GM18498 (cell line): ENCODE measurements around the gene PLA1A.
A peak's percentile ranks its signal among the peaks of the same experiment; 100 is the strongest.
"Not testable (repeated sequence)": the region's sequence is repeated elsewhere in the genome, so short reads cannot be mapped to it uniquely, and the experiment has no call there.

Source experiments
- ATAC-seq: cut with Tn5 transposase; IDR thresholded peaks from one replicate; pipeline ENCODE4 v1.9.1; 2021; ENCODE audit warnings: mild to moderate bottlenecking, moderate library complexity; ENCODE audit not compliant: unreplicated experiment

The PLA1A gene

DNA sequence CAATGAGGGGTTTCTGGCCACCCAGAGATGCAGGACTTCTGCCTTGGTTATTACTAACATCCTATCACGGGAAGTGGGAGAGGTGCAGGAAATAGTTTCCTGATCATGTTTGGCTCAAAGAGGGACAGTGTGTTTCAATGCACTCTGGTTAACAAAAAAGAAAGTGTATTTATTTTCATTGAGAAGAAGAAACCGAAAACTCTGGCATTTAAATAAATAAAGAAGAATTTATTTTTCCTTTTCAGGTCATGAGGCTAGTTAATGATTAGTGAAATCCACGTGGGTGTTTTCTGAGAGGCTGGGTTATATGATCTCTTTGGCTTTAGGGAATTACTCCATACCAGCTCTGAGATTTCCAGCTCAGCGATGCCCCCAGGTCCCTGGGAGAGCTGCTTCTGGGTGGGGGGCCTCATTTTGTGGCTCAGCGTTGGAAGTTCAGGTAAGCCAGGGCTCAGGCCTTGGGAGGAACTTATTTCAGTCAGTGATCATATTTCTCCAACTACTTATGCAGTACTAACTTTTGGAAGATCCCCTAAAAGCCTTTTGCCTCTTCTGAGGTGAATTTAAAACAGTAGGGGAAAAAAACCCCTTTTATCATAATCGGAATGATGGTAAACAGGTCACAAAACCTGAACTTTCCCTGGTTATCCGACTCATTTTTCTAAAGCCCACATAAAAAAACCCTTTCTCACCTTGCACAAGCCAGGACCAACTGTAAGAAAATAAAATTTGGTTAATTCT is at the start of gene PLA1A:
Gene PLA1A, plus strand, starts transcription at position 338 of the 741 bp plus-strand sequence. Its CDS starts 29 bp downstream, at position 367.
- no peak for ATAC-seq

DNA sequence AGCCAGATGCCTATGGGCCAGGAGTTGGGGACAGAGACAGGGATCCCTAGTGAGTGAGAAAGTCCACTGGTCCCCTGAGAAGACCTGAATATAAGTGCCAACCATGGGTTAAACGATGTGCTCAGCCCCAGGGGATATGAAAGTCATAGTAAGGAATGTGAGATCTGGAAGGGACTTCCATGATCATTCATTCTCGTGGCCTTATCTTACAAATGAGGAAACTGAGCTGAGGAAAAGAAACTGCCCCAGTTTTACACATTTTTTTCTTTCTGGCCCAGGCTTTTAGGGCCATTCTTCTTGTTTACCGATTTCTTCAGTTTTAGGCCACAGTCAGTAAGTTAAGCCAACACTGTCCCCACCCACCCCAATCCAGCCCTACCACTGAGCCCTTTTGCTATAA is 49.3 kb upstream of the PLA1A start:
- no peak for ATAC-seq

GRCh38 chr3:119550192-119550910 is 47.3 kb upstream of the PLA1A start:
- ATAC-seq: peak; percentile 41

- no peak for ATAC-seq
These were observed 46.1 kb upstream of the PLA1A start for GRCh38 chr3:119551598-119551997.

- not testable (repeated sequence) for ATAC-seq
These were observed 44.8 kb upstream of the PLA1A start for GRCh38 chr3:119552928-119553327.

DNA sequence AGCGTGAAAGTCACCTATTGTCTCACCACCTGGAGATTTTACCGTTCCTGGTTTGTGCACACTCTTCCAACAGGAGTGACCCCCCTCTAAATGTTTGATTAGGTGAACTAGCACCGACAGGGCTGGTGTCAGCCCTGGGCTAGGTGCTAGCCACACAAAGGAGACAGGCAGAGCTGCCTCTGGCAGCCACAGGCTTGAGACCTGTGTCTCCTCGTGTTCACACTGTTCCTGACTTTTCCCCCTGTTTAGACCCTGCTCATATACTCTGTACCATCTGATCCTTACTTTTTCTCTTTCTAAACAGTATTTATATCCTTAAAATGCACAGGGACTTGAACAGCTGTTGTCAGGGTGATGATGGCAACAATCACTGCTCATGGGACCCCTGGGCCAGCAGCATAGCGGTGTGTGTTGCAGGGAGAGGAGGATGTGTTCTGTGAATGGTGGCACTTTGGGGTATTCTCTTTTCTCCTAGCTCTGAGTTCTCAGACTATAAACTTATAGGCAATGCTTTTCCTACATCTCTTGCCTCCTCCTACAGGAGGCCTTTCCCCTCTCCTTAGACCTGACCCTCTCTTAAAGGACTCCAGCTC is 43.8 kb upstream of the PLA1A start:
- no peak for ATAC-seq

DNA sequence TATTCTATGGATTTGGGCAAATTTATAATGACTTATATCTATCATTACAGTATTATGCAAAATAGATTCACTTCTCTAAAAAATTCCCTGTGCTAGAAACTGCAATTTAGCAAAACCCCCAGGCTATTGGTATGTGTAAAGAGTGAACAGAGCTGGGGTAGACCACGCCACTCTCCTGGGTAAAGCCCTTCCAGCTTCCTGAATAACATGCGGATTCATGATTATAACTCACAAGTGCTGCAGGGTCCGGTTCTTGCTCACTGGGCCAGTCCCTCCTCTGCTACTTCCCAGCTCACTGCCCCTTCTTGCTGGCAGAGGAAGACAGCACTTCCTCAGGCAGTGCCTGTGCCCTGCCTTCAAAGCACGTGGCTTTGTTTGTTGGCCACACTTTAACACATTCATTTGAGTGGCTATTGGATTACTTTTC is 42.4 kb upstream of the PLA1A start:
- no peak for ATAC-seq

GRCh38 chr3:119555929-119556328 is 41.8 kb upstream of the PLA1A start:
- no peak for ATAC-seq

DNA sequence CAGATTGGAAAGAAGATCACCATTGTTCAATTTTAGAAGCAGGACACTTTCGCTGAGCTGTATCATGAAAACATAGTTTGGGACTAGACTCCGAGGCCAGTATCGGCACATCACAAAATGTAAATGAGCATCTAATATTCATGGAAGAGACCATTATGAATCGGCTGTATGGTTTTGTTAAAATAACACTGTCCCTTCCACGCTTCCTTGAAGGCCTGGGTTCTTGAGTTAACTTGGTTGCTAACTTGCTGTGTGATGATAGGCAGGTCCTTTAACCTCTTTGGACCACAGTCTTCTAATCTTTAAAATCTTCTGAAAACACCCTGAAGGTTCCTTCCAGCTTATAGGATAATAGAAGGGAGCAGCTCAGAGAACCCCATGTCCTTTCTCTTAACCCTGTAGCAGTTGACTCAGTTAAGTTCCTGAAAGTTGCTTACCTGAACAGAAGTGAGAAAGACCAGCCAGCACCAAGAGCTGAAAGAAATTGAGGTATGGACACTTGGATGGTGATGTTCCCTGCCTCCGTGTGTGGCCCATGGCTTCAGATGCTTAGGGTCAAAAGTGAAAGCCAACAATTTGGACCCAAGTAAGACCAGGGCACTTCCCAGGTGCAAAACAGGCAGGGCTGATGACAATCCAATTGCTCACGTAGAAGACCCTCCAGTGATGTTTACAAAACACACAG is 40.4 kb upstream of the PLA1A start:
- no peak for ATAC-seq

DNA sequence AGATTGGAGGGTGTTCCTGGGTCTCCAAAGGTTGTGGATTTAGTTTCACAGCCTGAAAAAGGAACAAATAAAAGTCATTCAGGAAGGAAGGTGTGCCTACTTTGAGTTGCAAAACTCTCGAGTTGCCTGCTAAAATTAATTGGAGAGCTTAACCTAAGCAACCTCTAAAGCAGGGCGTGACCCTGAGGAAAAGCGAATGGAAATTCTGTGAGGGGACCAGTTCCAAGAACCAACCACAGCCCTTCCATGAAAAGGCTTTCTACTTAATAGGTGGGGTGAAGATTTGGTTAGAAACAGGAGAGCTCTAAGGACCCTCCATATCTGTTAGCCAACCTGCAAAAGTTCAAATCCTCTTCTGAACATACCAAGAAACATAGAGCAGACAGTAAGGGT is 39.8 kb upstream of the PLA1A start:
- no peak for ATAC-seq

DNA sequence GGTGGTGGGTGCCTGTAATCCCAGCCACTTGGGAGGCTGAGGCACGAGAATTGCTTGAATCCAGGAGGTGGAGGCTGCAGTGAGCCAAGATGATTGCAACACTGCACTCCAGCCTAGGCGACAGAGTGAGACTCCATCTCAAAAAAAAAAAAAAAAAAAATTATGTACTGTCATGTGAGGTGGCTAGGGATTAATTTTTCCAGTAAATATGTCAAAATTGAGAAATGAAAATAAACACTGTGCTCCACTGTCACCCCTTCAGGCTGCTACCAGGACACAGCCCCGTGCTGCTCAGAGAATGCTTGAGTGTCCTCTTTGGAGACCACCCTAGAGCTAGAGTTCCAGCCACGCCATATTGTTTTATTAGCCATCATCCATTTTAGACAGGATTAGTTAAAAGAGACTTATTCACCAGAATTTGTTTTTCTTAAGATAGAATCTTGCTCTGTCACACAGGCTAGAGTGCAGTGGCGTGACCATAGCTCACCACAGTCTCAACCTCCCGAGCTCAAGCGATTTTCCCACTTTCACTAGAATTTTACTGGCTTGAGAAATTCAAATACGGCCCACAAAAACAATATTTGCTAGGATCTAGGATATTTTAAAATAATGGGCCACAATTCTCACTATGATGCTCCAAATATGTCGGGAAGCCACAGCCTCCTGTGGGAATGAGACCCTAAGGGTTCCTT is 38.9 kb upstream of the PLA1A start:
- ATAC-seq: no peak

DNA sequence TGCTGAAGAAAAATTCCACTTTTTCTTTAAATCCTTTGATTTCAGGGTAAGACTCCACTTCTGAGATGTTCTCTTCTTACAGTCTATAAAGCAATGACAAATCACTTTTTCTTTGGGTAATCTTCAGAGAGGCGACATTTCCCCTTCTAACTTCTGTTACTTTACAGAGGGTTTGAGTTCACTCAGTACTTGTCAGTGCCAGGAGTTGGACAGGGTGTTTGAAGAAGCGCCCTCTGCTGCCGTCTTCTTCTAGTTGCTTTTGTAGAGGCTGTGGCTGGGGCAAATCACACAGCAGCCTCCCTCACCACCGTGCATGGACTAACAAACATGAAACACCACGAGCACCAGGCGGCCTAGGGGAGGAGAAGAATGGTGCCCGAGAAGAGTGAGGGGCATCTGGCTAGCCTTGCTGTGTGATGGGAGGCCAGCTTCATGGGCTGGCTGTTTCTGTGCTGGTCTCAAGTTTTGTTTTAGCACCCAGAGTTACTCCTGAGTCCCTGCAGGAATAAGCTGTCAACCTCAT is 38.2 kb upstream of the PLA1A start, which contains the start of gene CD80:
Gene CD80, minus strand, starts transcription at position 174 of the 523 bp plus-strand sequence. CDS start 1,886 bp downstream, outside the sequence.
- ATAC-seq: peak; percentile 63

GRCh38 chr3:119560160-119560559 is 37.5 kb upstream of the PLA1A start:
- no peak for ATAC-seq

GRCh38 chr3:119562307-119562961 is 35.3 kb upstream of the PLA1A start:
- peak; percentile 75 for ATAC-seq

GRCh38 chr3:119563334-119563733 is 34.4 kb upstream of the PLA1A start:
- not testable (repeated sequence) for ATAC-seq

DNA sequence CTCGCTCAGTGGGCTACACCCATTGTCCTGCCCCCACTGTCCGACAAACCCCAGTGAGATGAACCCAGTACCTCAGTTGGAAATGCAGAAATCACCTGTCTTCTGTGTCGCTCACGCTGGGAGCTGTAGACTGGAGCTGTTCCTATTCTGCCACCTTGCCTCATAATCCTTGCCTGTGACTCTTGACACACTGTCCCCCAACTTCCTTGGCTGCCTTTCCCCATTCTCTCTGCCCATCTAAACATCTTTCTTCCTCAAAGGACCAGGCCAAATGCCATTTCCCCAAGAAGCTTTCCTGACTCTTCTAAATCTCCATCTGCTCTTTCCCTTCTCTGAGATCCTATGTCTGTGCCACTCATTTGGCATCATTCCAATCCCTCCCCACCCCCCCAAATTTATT is 28.5 kb upstream of the PLA1A start:
- ATAC-seq: no peak

- peak; percentile 92 for ATAC-seq
These were observed 27.5 kb upstream of the PLA1A start for GRCh38 chr3:119570229-119570628.

DNA sequence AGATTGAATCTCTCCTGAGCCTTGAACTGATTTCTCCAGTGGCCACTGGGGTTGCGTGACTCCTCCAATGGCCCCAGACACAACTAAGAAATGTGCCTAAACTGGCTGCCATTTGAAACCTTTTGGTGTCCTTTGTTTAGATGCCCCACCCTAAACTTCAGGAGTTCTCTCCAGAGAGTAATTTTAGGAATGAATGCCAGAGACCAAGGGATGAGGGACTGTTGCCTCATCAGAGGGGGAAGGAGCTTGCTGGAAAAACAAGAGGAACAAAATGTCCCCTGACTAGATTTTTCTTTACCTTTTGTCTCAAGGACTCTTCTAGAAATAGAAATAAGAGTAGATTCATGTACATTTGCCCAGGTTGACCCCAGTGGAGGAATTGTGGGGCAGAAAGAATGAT is 26.5 kb upstream of the PLA1A start:
- ATAC-seq: no peak

- ATAC-seq: no peak
These were observed 26.0 kb upstream of the PLA1A start for GRCh38 chr3:119571688-119572087.

- ATAC-seq: no peak
These were observed 22.2 kb upstream of the PLA1A start for GRCh38 chr3:119575507-119575906.
